Esophagus squamous epithelium (tissue), 5 donors: ENCODE measurements around the gene CAMKMT. TPM values are rescaled to one million over a fixed set of nuclear protein-coding genes. Genes with fewer than 3 reads are reported as not detected.
A peak's percentile ranks its signal among the peaks of the same experiment; 100 is the strongest.

Experiments used
- DNase-seq: peaks from one replicate; lab custom pipeline; 2025; lab: John Stamatoyannopoulos, UW
- H3K27ac ChIP-seq, 4 donors: fragments of 200-600 bp; sonication (generic); one replicate each; pipeline ENCODE4 v1.5.1; 2016 to 2019; ENCODE audit warnings: mild to moderate bottlenecking in 1 of 4
- H3K27me3 ChIP-seq, 4 donors: fragments of 200-600 bp; sonication (generic); 1 replicate in 3 of 4; 2 replicates in 1 of 4; pipeline versions ENCODE4 v1.5.1 to v1.6.0; 2017 to 2021; ENCODE audit warnings: antibody characterized with exemption in 1 of 4
- H3K36me3 ChIP-seq, 3 donors: fragments of 200-600 bp; sonication (generic); one replicate each; pipeline ENCODE4 v1.5.1; 2016 to 2019
- H3K4me1 ChIP-seq, 3 donors: fragments of 200-600 bp; sonication (generic); one replicate each; pipeline ENCODE4 v1.5.1; 2017 to 2019
- H3K4me3 ChIP-seq, 4 donors: fragments of 200-600 bp; sonication (generic); 1 replicate in 3 of 4; 2 replicates in 1 of 4; pipeline ENCODE4 v1.5.1; 2016 to 2019; ENCODE audit warnings: mild to moderate bottlenecking in 2 of 4, moderate library complexity in 1 of 4
- H3K9me3 ChIP-seq, 3 donors: fragments of 200-600 bp; sonication (generic); one replicate each; pipeline ENCODE4 v1.5.1; 2016 to 2019
- CTCF ChIP-seq, 6 experiments: fragments of 450-650 bp in 4 of 6; fragments of 200-600 bp in 2 of 6; sonication (generic) in 2 of 6; IDR thresholded peaks; one replicate each; pipeline ENCODE4 v1.5.1; 2016 to 2019; ENCODE audit warnings: antibody characterized with exemption in 6 of 6, mild to moderate bottlenecking in 4 of 6, moderate library complexity in 4 of 6
- POLR2A ChIP-seq, 4 donors: fragments of 450-650 bp; IDR thresholded peaks; one replicate each; pipeline ENCODE4 v1.6.1; 2017; ENCODE audit warnings: antibody characterized with exemption in 4 of 4, mild to moderate bottlenecking in 4 of 4, moderate library complexity in 3 of 4
- WGBS, 2 donors: methylation state at CpG; one replicate each; pipeline ENCODE4 v1.1.5; 2018; 5-methylcytosine and 5-hydroxymethylcytosine counted together
- intact Hi-C: fragments of 100-400 bp; cut with DNase I; formaldehyde crosslinking; loops from one replicate; pipeline ENCODE4 v1.15.0; 2022
- total RNA-seq, 4 donors: library from RNA; depleted of rRNA; stranded (reverse); fragments of >200 nt; gene quantifications; one replicate each; pipeline ENCODE4 v1.1.0, GENCODE V29; 2016
- donor health status: DM: yes; HTN: yes; CAD: no.

Gene CAMKMT
- total RNA-seq, 4 donors from 2014 or later = 5.7 to 14.4 (median 10.6) TPM

- no peaks in the 10 kb centered on the region for H3K36me3 ChIP-seq
- intact Hi-C loops = loop anchor here (10.0 kb wide), 1 partner anchor 475 kb away; no protein-coding TSS in a partner anchor
- DNase-seq = no peak
- H3K9me3 ChIP-seq = no peaks in the 10 kb centered on the region
- H3K27ac ChIP-seq = no peak overlapping the region
- H3K4me3 ChIP-seq = no peak overlapping the region
- no peaks in the 10 kb centered on the region for H3K4me1 ChIP-seq
- no peaks in the 10 kb centered on the region for H3K27me3 ChIP-seq
- WGBS, 2 donors = 16 to 20% methylated on average over 5 of the region's 5 CpGs
- TF ChIP-seq POLR2A (IDR thresholded peaks at IDR 0.05) = no peak
- peak; percentile 87 to 99 (median 94) for TF ChIP-seq CTCF (IDR thresholded peaks at IDR 0.05)
These were observed 117.6 kb downstream of the CAMKMT start for GRCh38 chr2:44479127-44479887.

- Histone ChIP-seq H3K4me3 (no peak overlapping the region), H3K36me3 (no peaks in the 10 kb centered on the region), H3K27me3 (no peaks in the 10 kb centered on the region), H3K4me1 (no peaks in the 10 kb centered on the region), H3K9me3 (no peaks in the 10 kb centered on the region), H3K27ac (no peak overlapping the region)
- TF ChIP-seq CTCF (IDR thresholded peaks at IDR 0.05) (no peak), POLR2A (IDR thresholded peaks at IDR 0.05) (no peak)
- DNase-seq = no peak
- 94 to 100% methylated on average over 2 of the region's 2 CpGs for WGBS, 2 donors
- intact Hi-C loops = no loop called here
These were observed 118.3 kb downstream of the CAMKMT start for GRCh38 chr2:44480068-44480467.

- TF ChIP-seq POLR2A (IDR thresholded peaks at IDR 0.05) = no peak
- no peak for TF ChIP-seq CTCF (IDR thresholded peaks at IDR 0.05)
- Histone ChIP-seq H3K9me3 (no peaks in the 10 kb centered on the region), H3K36me3 (no peaks in the 10 kb centered on the region), H3K4me3 (no peak overlapping the region), H3K4me1 (no peaks in the 10 kb centered on the region), H3K27ac (no peak overlapping the region), H3K27me3 (no peaks in the 10 kb centered on the region)
- intact Hi-C loops = no loop called here
- WGBS, 2 donors = 94 to 100% methylated on average over 1 of the region's 1 CpG
- DNase-seq = no peak
These were observed 125.3 kb downstream of the CAMKMT start for GRCh38 chr2:44487052-44487451.

GRCh38 chr2:44490726-44491125 lies 129.0 kb downstream of the CAMKMT start:
- Histone ChIP-seq H3K27ac (no peak overlapping the region), H3K9me3 (no peaks in the 10 kb centered on the region), H3K4me3 (no peak overlapping the region), H3K27me3 (no peaks in the 10 kb centered on the region), H3K36me3 (no peaks in the 10 kb centered on the region), H3K4me1 (no peaks in the 10 kb centered on the region)
- no peak for DNase-seq
- intact Hi-C loops = no loop called here
- WGBS, 2 donors = 86 to 91% methylated on average over 3 of the region's 3 CpGs
- TF ChIP-seq POLR2A (IDR thresholded peaks at IDR 0.05) (no peak), CTCF (IDR thresholded peaks at IDR 0.05) (no peak)

- intact Hi-C loops = no loop called here
- TF ChIP-seq CTCF (IDR thresholded peaks at IDR 0.05) (no peak), POLR2A (IDR thresholded peaks at IDR 0.05) (no peak)
- H3K9me3 ChIP-seq = no peaks in the 10 kb centered on the region
- no peaks in the 10 kb centered on the region for H3K36me3 ChIP-seq
- no peak for DNase-seq
- 85% methylated on average over 2 of the region's 2 CpGs for WGBS, 2 donors
- no peaks in the 10 kb centered on the region for H3K27me3 ChIP-seq
- H3K27ac ChIP-seq = no peak overlapping the region
- H3K4me3 ChIP-seq = no peak overlapping the region
- no peaks in the 10 kb centered on the region for H3K4me1 ChIP-seq
These were observed 132.3 kb downstream of the CAMKMT start for GRCh38 chr2:44494006-44494405.
